Esophagus muscularis mucosa (tissue), 3 donors: ENCODE measurements around the gene GRIK3.

Experiments
- POLR2A ChIP-seq: fragments of 450-650 bp; IDR thresholded peaks from one replicate; pipeline ENCODE4 v1.6.1; 2017; ENCODE audit warnings: antibody characterized with exemption, moderate library complexity, mild to moderate bottlenecking, low read depth
- POLR2AphosphoS5 ChIP-seq, 2 donors: sonication (generic); formaldehyde crosslinking; IDR thresholded peaks; one replicate each; pipeline ENCODE4 v1.6.1; 2017; ENCODE audit warnings: antibody characterized with exemption in 2 of 2
- TF ChIP-seq, protein P1 (sequence below), 3 experiments: fragments of 200-600 bp in 2 of 3; fragments of 450-650 bp in 1 of 3; sonication (generic) in 2 of 3; IDR thresholded peaks; one replicate each; pipeline ENCODE4 v1.5.1; 2017 to 2019; ENCODE audit warnings: antibody characterized with exemption in 3 of 3, mild to moderate bottlenecking in 2 of 3, moderate library complexity in 1 of 3

DNA sequence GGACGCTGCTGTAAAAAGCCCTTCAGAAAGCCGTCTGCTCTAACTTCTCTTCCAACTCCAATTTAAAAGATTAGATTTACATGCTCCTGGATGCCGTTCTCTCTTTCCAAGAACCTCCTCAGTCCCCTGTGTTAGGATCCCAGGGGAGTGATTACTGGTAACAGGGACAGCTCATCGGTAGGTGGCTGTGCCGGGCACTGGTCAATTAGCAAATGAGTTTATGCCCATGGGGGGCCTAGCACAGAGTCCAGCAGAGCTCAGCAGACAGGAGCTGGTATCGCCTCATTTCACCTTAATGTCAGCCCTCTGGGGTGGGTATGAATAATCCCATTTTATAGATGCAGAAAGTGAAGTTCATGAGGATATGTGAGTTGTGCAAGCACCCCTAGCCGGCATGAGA is 191.9 kb downstream of the GRIK3 start:
- TF ChIP-seq, protein P1, sequence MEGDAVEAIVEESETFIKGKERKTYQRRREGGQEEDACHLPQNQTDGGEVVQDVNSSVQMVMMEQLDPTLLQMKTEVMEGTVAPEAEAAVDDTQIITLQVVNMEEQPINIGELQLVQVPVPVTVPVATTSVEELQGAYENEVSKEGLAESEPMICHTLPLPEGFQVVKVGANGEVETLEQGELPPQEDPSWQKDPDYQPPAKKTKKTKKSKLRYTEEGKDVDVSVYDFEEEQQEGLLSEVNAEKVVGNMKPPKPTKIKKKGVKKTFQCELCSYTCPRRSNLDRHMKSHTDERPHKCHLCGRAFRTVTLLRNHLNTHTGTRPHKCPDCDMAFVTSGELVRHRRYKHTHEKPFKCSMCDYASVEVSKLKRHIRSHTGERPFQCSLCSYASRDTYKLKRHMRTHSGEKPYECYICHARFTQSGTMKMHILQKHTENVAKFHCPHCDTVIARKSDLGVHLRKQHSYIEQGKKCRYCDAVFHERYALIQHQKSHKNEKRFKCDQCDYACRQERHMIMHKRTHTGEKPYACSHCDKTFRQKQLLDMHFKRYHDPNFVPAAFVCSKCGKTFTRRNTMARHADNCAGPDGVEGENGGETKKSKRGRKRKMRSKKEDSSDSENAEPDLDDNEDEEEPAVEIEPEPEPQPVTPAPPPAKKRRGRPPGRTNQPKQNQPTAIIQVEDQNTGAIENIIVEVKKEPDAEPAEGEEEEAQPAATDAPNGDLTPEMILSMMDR (IDR thresholded peaks at IDR 0.05): no peak
- TF ChIP-seq POLR2AphosphoS5 (IDR thresholded peaks at IDR 0.05) (no peak), POLR2A (no peak)
